WERI-Rb-1 (cell line): ENCODE data around the gene MIA2.
"Not testable (repeated sequence)": the region's sequence is repeated elsewhere in the genome, so short reads cannot be mapped to it uniquely, and the experiment has no call there.

Experiments
- DNase-seq: peaks from one replicate; pipeline ENCODE4 v3.0.0-alpha.2; 2020
- H3K27ac ChIP-seq: fragments of 250-450 bp; sonication (Bioruptor Pico); 2 replicates; pipeline ENCODE4 v1.5.1; 2020; ENCODE audit warnings: mild to moderate bottlenecking, moderate library complexity
- H3K27me3 ChIP-seq: fragments of 250-450 bp; sonication (Bioruptor Pico); 2 replicates; pipeline ENCODE4 v1.5.1; 2021; ENCODE audit warnings: mild to moderate bottlenecking, low read depth, moderate library complexity; ENCODE audit not compliant: insufficient read depth, severe bottlenecking
- H3K36me3 ChIP-seq: fragments of 250-450 bp; sonication (Bioruptor Pico); 2 replicates; pipeline ENCODE4 v1.5.1; 2020; ENCODE audit warnings: mild to moderate bottlenecking, moderate library complexity
- H3K4me3 ChIP-seq: 2 replicates; pipeline ENCODE4 v1.5.1; 2011; ENCODE audit warnings: low read depth, mild to moderate bottlenecking, control low read depth, low read length
- H3K9me3 ChIP-seq: fragments of 250-450 bp; sonication (Bioruptor Pico); 2 replicates; pipeline ENCODE4 v1.5.1; 2021; ENCODE audit warnings: mild to moderate bottlenecking, moderate library complexity; ENCODE audit not compliant: severe bottlenecking
- TF ChIP-seq, protein P1 (sequence below): IDR thresholded peaks from 2 replicates; pipeline ENCODE4 v1.5.1; 2011; ENCODE audit warnings: low read depth, mild to moderate bottlenecking, control low read depth, inconsistent platforms, low read length

Gene MIA2

GRCh38 chr14:39272918-39273317 is 39.2 kb downstream of the MIA2 start:
- TF ChIP-seq, protein P1, sequence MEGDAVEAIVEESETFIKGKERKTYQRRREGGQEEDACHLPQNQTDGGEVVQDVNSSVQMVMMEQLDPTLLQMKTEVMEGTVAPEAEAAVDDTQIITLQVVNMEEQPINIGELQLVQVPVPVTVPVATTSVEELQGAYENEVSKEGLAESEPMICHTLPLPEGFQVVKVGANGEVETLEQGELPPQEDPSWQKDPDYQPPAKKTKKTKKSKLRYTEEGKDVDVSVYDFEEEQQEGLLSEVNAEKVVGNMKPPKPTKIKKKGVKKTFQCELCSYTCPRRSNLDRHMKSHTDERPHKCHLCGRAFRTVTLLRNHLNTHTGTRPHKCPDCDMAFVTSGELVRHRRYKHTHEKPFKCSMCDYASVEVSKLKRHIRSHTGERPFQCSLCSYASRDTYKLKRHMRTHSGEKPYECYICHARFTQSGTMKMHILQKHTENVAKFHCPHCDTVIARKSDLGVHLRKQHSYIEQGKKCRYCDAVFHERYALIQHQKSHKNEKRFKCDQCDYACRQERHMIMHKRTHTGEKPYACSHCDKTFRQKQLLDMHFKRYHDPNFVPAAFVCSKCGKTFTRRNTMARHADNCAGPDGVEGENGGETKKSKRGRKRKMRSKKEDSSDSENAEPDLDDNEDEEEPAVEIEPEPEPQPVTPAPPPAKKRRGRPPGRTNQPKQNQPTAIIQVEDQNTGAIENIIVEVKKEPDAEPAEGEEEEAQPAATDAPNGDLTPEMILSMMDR = no peak
- Histone ChIP-seq H3K9me3 (no peaks in the 10 kb centered on the region), H3K4me3 (no peak overlapping the region), H3K36me3 (no peaks in the 10 kb centered on the region), H3K27ac (no peak overlapping the region), H3K27me3 (no peaks in the 10 kb centered on the region)
- no peak for DNase-seq

- no peak for DNase-seq
- Histone ChIP-seq H3K4me3 (no peak overlapping the region), H3K27me3 (no peaks in the 10 kb centered on the region), H3K36me3 (peaks cover 3% of the 10 kb centered on the region), H3K9me3 (no peaks in the 10 kb centered on the region), H3K27ac (no peak overlapping the region)
- TF ChIP-seq, protein P1 = no peak
These were observed 41.7 kb downstream of the MIA2 start for GRCh38 chr14:39275395-39275794.

GRCh38 chr14:39276005-39276404 is 42.3 kb downstream of the MIA2 start:
- TF ChIP-seq, protein P1 = no peak
- no peak for DNase-seq
- Histone ChIP-seq H3K9me3 (no peaks in the 10 kb centered on the region), H3K4me3 (no peak overlapping the region), H3K36me3 (peaks cover 3% of the 10 kb centered on the region), H3K27me3 (no peaks in the 10 kb centered on the region), H3K27ac (no peak overlapping the region)

GRCh38 chr14:39276579-39277114 is 42.9 kb downstream of the MIA2 start:
- H3K36me3 ChIP-seq = peaks cover 3% of the 10 kb centered on the region
- H3K4me3 ChIP-seq = no peak overlapping the region
- no peak overlapping the region for H3K27ac ChIP-seq
- TF ChIP-seq, protein P1 = no peak
- no peaks in the 10 kb centered on the region for H3K9me3 ChIP-seq
- no peak for DNase-seq
- H3K27me3 ChIP-seq = no peaks in the 10 kb centered on the region

- no peaks in the 10 kb centered on the region for H3K9me3 ChIP-seq
- H3K27me3 ChIP-seq = no peaks in the 10 kb centered on the region
- H3K27ac ChIP-seq = no peak overlapping the region
- no peak overlapping the region for H3K4me3 ChIP-seq
- H3K36me3 ChIP-seq = peaks cover 3% of the 10 kb centered on the region
- DNase-seq = no peak
- TF ChIP-seq, protein P1 = no peak
These were observed 45.8 kb downstream of the MIA2 start for GRCh38 chr14:39279515-39279914.

DNA sequence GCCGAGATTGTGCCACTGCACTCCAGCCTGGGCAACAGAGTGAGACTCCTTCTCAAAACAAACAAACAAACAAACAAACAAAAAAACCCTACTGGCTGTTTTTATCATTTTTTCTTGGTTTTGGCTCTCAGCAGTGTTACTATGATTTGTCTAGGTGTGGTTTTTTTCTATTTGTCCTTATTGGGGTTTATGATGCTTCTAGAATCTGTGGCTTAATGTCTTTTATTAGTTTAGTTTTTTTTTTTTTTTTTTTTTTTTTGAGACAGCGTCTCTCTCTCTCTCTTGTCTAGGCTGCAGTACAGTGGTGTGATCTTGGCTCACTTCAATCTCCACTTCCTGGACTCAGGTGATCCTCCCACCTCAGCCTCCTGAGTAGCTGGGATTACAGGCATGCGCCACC is 47.0 kb downstream of the MIA2 start:
- H3K36me3 ChIP-seq, H3K9me3 ChIP-seq, H3K4me3 ChIP-seq, DNase-seq, H3K27ac ChIP-seq, H3K27me3 ChIP-seq: not testable (repeated sequence)
